Measurements from ENCODE around the gene NLRP8. TPM values are rescaled to one million over a fixed set of nuclear protein-coding genes. Genes with fewer than 3 reads are reported as not detected.
"Not testable (repeated sequence)": the region's sequence is repeated elsewhere in the genome, so short reads cannot be mapped to it uniquely, and the experiment has no call there.

NLRP8 gene
- total and polyA plus RNA-seq, 4 experiments from 2014 or later: not detected

DNA sequence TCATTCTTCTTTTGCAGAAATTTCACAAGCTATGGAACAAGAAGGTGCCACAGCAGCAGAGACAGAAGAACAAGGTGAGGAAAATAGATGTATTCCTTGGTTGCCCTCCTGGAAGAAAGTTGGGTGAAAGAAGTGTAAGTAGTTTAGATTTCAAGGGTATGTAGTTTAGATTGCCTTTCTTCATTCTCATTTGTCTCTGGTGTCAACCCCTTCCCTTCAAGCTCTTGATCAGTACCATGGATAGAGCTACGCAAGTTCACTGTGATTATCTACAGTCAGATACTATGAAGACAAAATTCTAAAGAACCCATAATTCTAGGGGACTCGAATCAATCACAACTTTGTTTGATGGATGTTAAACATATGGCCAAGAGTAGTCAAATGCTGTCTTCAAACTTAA, 71.7 kb downstream of the NLRP8 start:
- POLR2A ChIA-PET (ENCODE audit: partially characterized antibody); CTCF ChIA-PET (ENCODE audit: partially characterized antibody); H3K27ac Mint-ChIP-seq; H3K36me3 Mint-ChIP-seq; DNase-seq; H3K4me3 ChIP-seq (ENCODE audit: low read length in 2 of 2); H3K27me3 ChIP-seq (ENCODE audit: insufficient read depth, low read length); intact Hi-C loops (cut with micrococcal nuclease); H3K4me3 Mint-ChIP-seq; H3K36me3 ChIP-seq (ENCODE audit: insufficient read depth, low read length); H3K9me3 ChIP-seq (ENCODE audit: control insufficient read depth in 1 of 2, low read length in 2 of 2); H3K4me1 ChIP-seq (ENCODE audit: insufficient read depth, low read length); H3K27me3 Mint-ChIP-seq; H3K4me1 Mint-ChIP-seq; H3K27ac ChIP-seq (ENCODE audit: low read depth, low read length): not testable (repeated sequence)
- H3K9me3 Mint-ChIP-seq: peaks cover 0 to 43% (median 14%) of the 10 kb centered on the region in 8 donors

DNA sequence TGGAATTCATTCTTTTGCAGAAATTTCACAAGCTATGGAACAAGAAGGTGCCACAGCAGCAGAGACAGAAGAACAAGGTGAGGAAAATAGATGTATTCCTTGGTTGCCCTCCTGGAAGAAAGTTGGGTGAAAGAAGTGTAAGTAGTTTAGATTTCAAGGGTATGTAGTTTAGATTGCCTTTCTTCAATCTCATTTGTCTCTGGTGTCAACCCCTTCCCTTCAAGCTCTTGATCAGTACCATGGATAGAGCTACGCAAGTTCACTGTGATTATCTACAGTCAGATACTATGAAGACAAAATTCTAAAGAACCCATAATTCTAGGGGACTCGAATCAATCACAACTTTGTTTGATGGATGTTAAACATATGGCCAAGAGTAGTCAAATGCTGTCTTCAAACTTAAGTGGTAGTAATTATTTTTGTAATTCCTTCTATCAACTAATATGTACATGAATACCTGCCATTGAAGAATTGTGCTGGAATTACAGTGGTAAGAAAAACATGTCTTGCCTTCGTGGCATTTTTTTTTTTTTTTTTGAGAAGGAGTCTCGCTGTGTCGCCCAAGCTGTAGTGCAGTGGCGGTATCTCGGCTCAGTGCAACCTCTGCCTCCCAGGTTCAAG, 72.8 kb downstream of the NLRP8 start:
- H3K4me1 Mint-ChIP-seq; H3K36me3 Mint-ChIP-seq; H3K4me1 ChIP-seq (ENCODE audit: insufficient read depth, low read length); H3K36me3 ChIP-seq (ENCODE audit: insufficient read depth, low read length); CTCF ChIA-PET (ENCODE audit: partially characterized antibody); H3K4me3 ChIP-seq (ENCODE audit: low read length in 2 of 2); POLR2A ChIA-PET (ENCODE audit: partially characterized antibody); DNase-seq; H3K27ac Mint-ChIP-seq; H3K27me3 ChIP-seq (ENCODE audit: insufficient read depth, low read length); H3K4me3 Mint-ChIP-seq; H3K27ac ChIP-seq (ENCODE audit: low read depth, low read length); intact Hi-C loops (cut with micrococcal nuclease); H3K9me3 ChIP-seq (ENCODE audit: control insufficient read depth in 1 of 2, low read length in 2 of 2); H3K27me3 Mint-ChIP-seq: not testable (repeated sequence)
- peaks cover 0 to 37% (median 13%) of the 10 kb centered on the region in 8 donors for H3K9me3 Mint-ChIP-seq

DNA sequence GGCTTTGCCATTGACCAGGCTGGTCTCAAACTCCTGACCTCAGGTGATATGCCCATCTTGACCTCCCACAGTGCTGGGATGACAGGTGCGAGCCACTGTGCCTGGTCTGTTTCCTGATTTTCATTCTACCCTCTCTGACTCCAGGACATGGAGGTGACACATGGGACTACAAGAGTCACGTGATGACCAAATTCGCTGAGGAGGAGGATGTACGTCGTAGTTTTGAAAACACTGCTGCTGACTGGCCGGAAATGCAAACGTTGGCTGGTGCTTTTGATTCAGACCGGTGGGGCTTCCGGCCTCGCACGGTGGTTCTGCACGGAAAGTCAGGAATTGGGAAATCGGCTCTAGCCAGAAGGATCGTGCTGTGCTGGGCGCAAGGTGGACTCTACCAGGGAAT, 79.1 kb downstream of the NLRP8 start:
- no peaks in the 10 kb centered on the region for H3K9me3 ChIP-seq (ENCODE audit: control insufficient read depth in 1 of 2, low read length in 2 of 2)
- no peak overlapping the region for H3K4me3 ChIP-seq (ENCODE audit: low read length in 2 of 2)
- no peak overlapping the region for H3K27ac ChIP-seq (ENCODE audit: low read depth, low read length)
- Mint-ChIP-seq H3K4me1 (no peaks in the 10 kb centered on the region), H3K9me3 (peaks cover 0 to 14% (median 6%) of the 10 kb centered on the region in 8 donors), H3K4me3 (no peak overlapping the region), H3K27ac (no peak overlapping the region), H3K36me3 (no peaks in the 10 kb centered on the region), H3K27me3 (peaks cover 0 to 4% of the 10 kb centered on the region in 2 donors)
- no peaks in the 10 kb centered on the region for H3K4me1 ChIP-seq (ENCODE audit: insufficient read depth, low read length)
- ChIA-PET POLR2A (ENCODE audit: partially characterized antibody) (no interaction called here), CTCF (ENCODE audit: partially characterized antibody) (no interaction called here)
- intact Hi-C loops (cut with micrococcal nuclease): no loop called here
- H3K27me3 ChIP-seq (ENCODE audit: insufficient read depth, low read length): no peaks in the 10 kb centered on the region
- no peaks in the 10 kb centered on the region for H3K36me3 ChIP-seq (ENCODE audit: insufficient read depth, low read length)
- DNase-seq: no peak

Other genes starting within 250 kb of the NLRP8 start
- not detected for gene NLRP9, start 209.4 kb upstream of the NLRP8 start, total RNA-seq
- not detected for gene NLRP9, start 209.4 kb upstream of the NLRP8 start, polyA plus RNA-seq
- not detected for gene RFPL4A, start 188.7 kb upstream of the NLRP8 start, total RNA-seq
- not detected for gene RFPL4A, start 188.7 kb upstream of the NLRP8 start, polyA plus RNA-seq
- gene RFPL4AL1, start 178.7 kb upstream of the NLRP8 start, total RNA-seq: not detected
- not detected for gene RFPL4AL1, start 178.7 kb upstream of the NLRP8 start, polyA plus RNA-seq
- not detected for gene NLRP11, start 115.8 kb upstream of the NLRP8 start, total RNA-seq
- not detected for gene NLRP11, start 115.8 kb upstream of the NLRP8 start, polyA plus RNA-seq
- not detected for gene NLRP4, start 111.3 kb upstream of the NLRP8 start, total RNA-seq
- not detected for gene NLRP4, start 111.3 kb upstream of the NLRP8 start, polyA plus RNA-seq
- gene NLRP13, start 15.5 kb upstream of the NLRP8 start, total RNA-seq: not detected
- gene NLRP13, start 15.5 kb upstream of the NLRP8 start, polyA plus RNA-seq: not detected
- gene NLRP5, start 38.9 kb downstream of the NLRP8 start, total RNA-seq: not detected
- not detected for gene NLRP5, start 38.9 kb downstream of the NLRP8 start, polyA plus RNA-seq
- 10 to 100 TPM; 29.6 to 34.1 TPM for gene ZNF787, start 173.5 kb downstream of the NLRP8 start, total RNA-seq
- gene ZNF787, start 173.5 kb downstream of the NLRP8 start, polyA plus RNA-seq: 1 to 10 TPM in 1 of 2 donors, under 1 TPM in 1; 0.67 to 3.1 TPM
- gene ZNF444, start 193.5 kb downstream of the NLRP8 start, total RNA-seq: 10 to 100 TPM; 33.2 to 42.8 TPM
- gene ZNF444, start 193.5 kb downstream of the NLRP8 start, polyA plus RNA-seq: 10 to 100 TPM in 1 of 2 donors, 1 to 10 TPM in 1; 6.2 to 20.8 TPM
- not detected for gene GALP, start 228.2 kb downstream of the NLRP8 start, total RNA-seq
- not detected for gene GALP, start 228.2 kb downstream of the NLRP8 start, polyA plus RNA-seq
- gene ZSCAN5B, start 250.0 kb downstream of the NLRP8 start, total RNA-seq: not detected
- not detected for gene ZSCAN5B, start 250.0 kb downstream of the NLRP8 start, polyA plus RNA-seq